NCI-H345 treated with DMSO at 0.1 percent for 48 hours (cell line): ENCODE results near the gene SPATA33.

ENCODE experiments used
- DNase-seq: peaks from one replicate; lab custom pipeline; 2025; ENCODE audit not compliant: unreplicated experiment; lab: John Stamatoyannopoulos, UW

The SPATA33 gene

GRCh38 chr16:89657442-89658220 is at the start of gene SPATA33, which contains the start of gene CHMP1A:
TSS of gene SPATA33 (plus strand) at chr16:89657836. CDS start at chr16:89657912, 76 bp downstream.
TSS of gene CHMP1A (minus strand) at chr16:89657708. CDS start at chr16:89657588, 120 bp downstream.
- DNase-seq, result peak; percentile 41

DNA sequence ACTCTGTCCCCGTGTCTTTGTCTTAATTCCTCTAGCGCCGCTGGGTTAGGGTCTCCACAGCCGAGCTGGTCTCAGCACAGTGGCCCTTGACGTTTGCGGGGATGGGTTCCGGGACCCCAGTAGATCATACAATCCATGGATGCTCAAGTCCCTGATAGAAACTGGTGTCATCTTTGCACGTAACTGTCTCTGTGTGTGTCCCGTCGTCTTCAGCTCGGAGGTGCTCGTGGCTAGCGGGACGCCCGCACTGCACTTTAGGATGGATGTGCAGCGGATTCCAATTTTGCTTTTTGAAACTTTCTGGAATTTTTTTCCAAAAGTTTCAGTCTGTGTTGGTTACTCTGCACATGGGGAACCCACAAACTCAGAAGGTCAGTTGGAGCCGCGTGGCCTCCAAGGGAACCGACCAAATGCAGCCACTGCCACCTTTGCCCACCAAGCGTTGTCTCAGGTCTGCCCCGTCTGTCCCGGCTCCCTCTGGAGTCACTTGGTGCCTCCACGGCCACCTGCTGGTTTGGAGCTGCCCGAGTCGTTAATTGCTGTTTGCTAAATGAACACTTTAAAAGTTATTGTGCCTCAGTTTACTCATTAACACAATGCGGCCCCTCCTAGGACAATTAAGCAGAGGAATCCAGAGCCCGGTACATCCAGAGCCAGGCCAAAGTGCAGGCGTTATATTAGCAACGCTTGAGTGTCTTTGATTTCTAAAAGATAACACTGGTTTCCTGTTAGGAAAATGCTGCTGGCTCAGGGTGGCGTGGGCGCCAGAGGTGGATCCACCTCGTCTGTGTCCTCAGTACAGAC is 49.5 kb upstream of the SPATA33 start:
- DNase-seq, result no peak

- no peak for DNase-seq
Measured at GRCh38 chr16:89610108-89610453, 47.6 kb upstream of the SPATA33 start.

- no peak for DNase-seq
Measured at GRCh38 chr16:89612415-89613166, 45.0 kb upstream of the SPATA33 start.

DNA sequence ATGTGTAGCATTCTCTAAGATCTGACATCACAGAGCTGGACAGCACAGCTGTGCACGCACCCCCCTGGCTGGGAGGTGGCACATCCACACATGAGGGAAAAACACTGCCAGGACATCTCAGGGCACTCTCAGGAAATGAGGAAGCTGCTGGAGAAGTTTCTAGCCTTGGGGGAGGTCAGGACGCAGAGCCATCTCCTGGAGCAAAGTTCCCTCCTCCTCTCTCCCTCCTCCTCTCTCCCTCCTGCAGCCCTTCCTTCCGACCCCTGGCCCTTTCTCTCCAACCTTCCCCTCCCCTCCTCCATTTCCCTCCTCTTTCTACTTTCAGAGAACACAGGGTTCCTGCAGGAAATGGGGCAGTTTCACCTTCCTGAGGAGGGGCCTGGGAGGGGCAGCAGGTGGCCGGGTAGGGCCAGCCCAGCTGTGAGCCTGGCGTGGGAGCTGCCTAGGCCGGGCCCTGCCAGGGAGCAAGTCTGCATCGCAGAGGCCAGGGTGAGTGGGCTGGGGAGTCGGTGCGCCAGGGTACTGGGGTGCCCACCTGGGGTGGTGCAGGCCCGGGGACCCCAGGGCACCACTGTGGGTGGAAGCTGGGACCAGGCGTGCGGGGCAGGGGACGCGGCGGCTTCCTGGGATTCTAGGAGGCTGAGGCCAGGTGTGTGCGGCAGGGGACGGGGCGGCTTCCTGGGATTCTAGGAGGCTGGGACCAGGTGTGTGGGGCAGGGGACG is 44.2 kb upstream of the SPATA33 start, which contains the start of gene DPEP1:
TSS of gene DPEP1 (plus strand) at position 412 of the 723 bp plus-strand sequence. CDS start 16,769 bp downstream, outside the sequence.
- no peak for DNase-seq

DNA sequence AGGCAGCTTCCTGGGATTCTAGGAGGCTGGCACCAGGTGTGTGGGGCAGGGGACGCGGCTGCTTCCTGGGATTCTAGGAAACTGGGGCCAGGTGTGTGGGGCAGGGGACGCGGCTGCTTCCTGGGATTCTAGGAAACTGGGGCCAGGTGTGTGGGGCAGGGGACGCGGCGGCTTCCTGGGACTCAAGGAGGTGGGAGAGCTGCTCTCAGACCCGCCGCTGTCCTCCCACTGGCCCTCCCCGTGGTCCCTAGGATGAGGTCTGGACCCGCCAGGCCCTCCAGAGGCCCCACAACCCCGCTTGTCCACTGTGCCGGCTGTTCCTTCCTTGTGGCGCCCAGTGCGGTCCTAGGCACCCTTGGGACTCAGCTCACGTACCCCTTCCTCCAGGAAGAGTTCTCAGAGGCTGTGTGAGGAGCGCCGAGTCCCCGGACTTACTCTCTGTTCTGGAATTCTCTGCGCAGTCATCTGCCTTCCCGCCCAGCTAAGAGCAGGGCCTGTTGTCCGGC is 43.6 kb upstream of the SPATA33 start:
- no peak for DNase-seq

DNA sequence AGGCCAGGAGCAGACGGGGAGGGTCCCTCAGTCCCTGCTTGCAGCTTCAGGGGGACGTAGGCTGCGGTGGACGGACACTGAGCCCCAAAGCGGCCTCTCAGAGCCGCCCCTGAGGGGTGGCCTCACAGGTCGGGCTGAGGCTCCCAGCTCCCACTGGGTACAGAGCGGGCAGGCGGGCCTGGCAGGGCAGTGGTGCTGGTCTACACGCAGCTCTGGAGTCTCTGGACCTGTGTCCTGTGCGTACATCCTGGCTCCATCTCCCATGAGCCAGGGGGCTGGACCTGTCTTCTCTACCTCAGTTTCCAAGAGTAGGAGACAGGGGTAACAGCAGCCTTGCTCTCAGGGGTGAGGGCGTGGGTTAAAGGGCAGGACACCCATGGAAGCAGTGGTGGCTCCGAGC is 42.5 kb upstream of the SPATA33 start:
- DNase-seq, result no peak

DNA sequence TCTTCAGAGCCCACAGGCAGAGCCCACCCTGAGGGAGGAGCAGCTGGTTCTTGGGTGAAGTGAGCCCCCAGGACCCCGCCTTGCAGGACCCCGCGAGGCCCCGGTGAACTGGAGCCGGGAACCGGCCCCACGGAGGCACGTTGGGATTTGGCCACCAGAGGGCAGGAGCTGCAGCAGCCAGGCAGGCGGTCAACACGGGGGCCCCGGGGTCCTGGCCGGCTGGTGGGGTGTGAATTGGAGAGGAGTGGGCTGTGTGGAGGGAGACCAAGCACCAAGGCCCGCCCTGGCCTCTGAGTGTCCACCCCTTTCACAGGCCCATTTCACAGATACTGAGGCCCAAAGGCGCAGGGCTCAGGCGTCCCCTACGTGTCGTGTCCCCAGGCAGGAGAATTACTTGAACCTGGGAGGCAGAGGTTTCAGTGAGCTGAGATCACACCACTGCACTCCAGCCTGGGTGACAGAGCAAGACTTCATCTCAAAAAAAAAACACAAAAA is 42.0 kb upstream of the SPATA33 start:
- DNase-seq, result no peak

DNA sequence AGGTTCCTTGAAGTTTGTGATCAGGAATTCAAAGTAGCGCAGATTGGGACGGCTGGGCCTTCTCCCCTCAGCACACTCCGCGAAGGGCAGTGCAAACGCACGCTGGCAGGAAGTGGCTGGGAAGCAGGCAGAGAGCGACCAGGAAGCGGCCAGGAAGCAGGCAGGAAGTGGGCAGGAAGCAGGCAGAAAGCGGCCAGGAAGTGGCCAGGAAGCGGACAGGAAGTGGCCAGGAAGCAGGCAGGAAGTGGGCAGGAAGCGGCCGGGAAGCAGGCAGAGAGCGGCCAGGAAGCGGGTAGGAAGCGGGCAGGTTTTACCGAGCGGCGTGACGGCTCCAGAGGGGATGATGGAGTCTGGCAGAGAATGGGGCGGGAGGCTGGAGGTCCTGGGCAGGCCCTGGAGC is 41.0 kb upstream of the SPATA33 start:
- no peak for DNase-seq

GRCh38 chr16:89617036-89617435 is 40.6 kb upstream of the SPATA33 start:
- DNase-seq, result no peak

- DNase-seq, result no peak
Measured at GRCh38 chr16:89618109-89618998, 39.3 kb upstream of the SPATA33 start.

GRCh38 chr16:89619840-89620239 is 37.8 kb upstream of the SPATA33 start:
- DNase-seq, result no peak

DNA sequence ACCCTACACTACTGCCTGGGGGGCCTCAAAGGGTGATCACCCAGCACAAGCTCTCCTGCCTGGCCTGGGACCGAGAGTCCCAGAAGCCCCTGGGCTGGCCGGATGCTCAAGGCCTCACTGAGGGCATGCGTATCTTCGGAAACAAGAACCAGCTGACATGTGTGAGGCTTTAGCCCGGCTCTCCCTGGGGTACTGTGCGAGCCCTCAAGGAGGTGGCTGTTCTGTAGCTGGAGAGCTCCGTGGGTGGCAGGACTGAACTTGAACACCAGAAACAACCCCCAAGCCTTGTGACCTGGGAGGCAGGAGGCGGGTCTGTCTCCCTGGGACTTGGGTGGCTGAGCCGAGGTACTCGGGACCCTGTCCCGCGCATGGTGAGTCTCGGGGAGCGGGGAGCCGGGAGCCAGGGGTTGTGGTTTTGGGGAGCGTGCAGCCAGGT is 37.2 kb upstream of the SPATA33 start:
- DNase-seq, result no peak

DNA sequence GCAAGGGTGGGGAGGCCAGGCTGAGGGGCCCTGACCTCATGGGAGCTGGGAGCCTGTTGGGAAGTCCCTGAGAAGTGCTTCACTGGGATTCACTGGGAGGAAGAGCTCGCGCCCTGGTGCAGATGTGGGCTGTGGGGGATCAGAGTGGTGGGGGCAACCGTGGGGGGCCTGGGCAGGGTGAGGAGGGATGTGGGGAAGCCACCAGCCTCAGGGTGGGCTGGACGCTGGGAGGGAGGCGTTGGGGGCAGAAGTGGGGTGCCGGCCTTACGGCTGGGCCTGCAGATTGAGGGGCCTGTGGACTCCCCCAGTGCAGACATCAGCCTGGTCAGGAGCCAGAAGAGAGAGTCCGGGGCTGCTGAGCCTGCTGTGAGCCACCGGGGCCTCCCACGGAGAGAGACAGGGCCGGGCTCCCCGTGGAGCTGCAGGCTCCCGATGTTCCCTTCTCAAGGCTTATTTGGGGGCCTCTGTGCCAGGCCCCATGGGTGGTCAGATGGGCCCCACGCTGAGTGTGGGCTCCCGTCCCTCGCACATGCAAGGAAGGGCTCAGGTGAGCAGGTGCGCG is 36.4 kb upstream of the SPATA33 start:
- DNase-seq, result no peak

GRCh38 chr16:89621698-89622409 is 35.8 kb upstream of the SPATA33 start:
- no peak for DNase-seq

- no peak for DNase-seq
Measured at GRCh38 chr16:89623511-89624261, 34.0 kb upstream of the SPATA33 start.
